A673 (cell line): ENCODE results near the gene CFAP46. TPM values are rescaled to one million over a fixed set of nuclear protein-coding genes. Genes with fewer than 3 reads are reported as not detected.

Experiments used
- BruUV-seq: library from RNA; stranded (reverse); fragments of 400-500 nt; replicated peaks from 2 replicates; lab custom pipeline; 2021; lab: Mats Ljungman, UMichigan
- CTCF ChIA-PET: fragments of 300-600 bp; sonication (Branson Sonifier 250); formaldehyde crosslinking; loops from one replicate; lab custom pipeline; 2022; ENCODE audit warnings: antibody characterized with exemption; lab: Charles Lee
- POLR2A ChIA-PET: fragments of 300-600 bp; sonication (Branson Sonifier 250); formaldehyde crosslinking; loops from one replicate; lab custom pipeline; 2022; ENCODE audit warnings: antibody characterized with exemption; ENCODE audit not compliant: low non-redundant PET; lab: Charles Lee
- DNase-seq: peaks from one replicate; pipeline ENCODE4 v3.0.0-alpha.2; 2015; ENCODE audit warnings: low spot score
- H3K27ac ChIP-seq: fragments of 200-600 bp; sonication (generic); 2 replicates; pipeline ENCODE4 v1.5.1; 2016; ENCODE audit warnings: mixed run types, low read depth, mild to moderate bottlenecking, mixed read lengths, antibody characterized with exemption, low read length; ENCODE audit not compliant: poor library complexity, severe bottlenecking
- H3K27me3 ChIP-seq: fragments of 200-600 bp; sonication (generic); replicated peaks from 2 replicates; pipeline ENCODE4 v1.6.1; 2017; ENCODE audit warnings: mixed run types, low read depth, mild to moderate bottlenecking, mixed read lengths, antibody characterized with exemption, low read length; ENCODE audit not compliant: insufficient read depth, poor library complexity
- H3K36me3 ChIP-seq: fragments of 200-600 bp; sonication (generic); 2 replicates; pipeline ENCODE4 v1.6.1; 2016; ENCODE audit warnings: mixed run types, mild to moderate bottlenecking, mixed read lengths, antibody characterized with exemption, low read length; ENCODE audit not compliant: insufficient read depth, poor library complexity, severe bottlenecking
- H3K4me1 ChIP-seq: fragments of 200-600 bp; sonication (generic); 2 replicates; pipeline ENCODE4 v1.6.1; 2017; ENCODE audit warnings: mixed run types, mild to moderate bottlenecking, mixed read lengths, antibody characterized with exemption, low read length; ENCODE audit not compliant: insufficient read depth, poor library complexity, severe bottlenecking
- H3K4me3 ChIP-seq: fragments of 200-600 bp; sonication (generic); 2 replicates; pipeline ENCODE4 v1.5.1; 2016; ENCODE audit warnings: low read depth, mixed run types, mild to moderate bottlenecking, mixed read lengths, low read length; ENCODE audit not compliant: poor library complexity, severe bottlenecking
- H3K9me3 ChIP-seq: fragments of 200-600 bp; sonication (generic); 2 replicates; pipeline ENCODE4 v1.6.1; 2016; ENCODE audit warnings: mixed run types, low read depth, mild to moderate bottlenecking, mixed read lengths, antibody characterized with exemption, low read length; ENCODE audit not compliant: poor library complexity, severe bottlenecking
- CTCF ChIP-seq: fragments of 300-800, 200-600 bp; sonication (generic); conservative IDR thresholded peaks from 2 replicates; pipeline ENCODE4 v1.5.1; 2017; ENCODE audit warnings: low read depth, mild to moderate bottlenecking, antibody characterized with exemption, low read length, moderate library complexity, mixed read lengths
- EZH2 ChIP-seq: fragments of 200-600 bp; sonication (generic); IDR thresholded peaks from 2 replicates; pipeline ENCODE4 v1.6.1; 2017; ENCODE audit warnings: borderline replicate concordance, low read depth, mild to moderate bottlenecking, mixed read lengths, antibody characterized with exemption, low read length; ENCODE audit not compliant: poor library complexity, severe bottlenecking
- intact Hi-C: fragments of 100-400 bp; cut with micrococcal nuclease; formaldehyde crosslinking; loops from one replicate; pipeline ENCODE4 v1.10.0; 2022; ENCODE audit not compliant: unreplicated experiment
- total RNA-seq: library from RNA; stranded (reverse); gene quantifications from 2 replicates; pipeline ENCODE4 v1.2.3, GENCODE V29; 2021

CFAP46 gene
- total RNA-seq, 1 experiment from 2014 or later, result 1.9 TPM

- CTCF ChIA-PET, result no interaction called here
These were observed 9.6 kb upstream of the CFAP46 start for GRCh38 chr10:132951926-132952325.

GRCh38 chr10:132948351-132948750, 6.0 kb upstream of the CFAP46 start:
- H3K9me3 ChIP-seq, result no peaks in the 10 kb centered on the region
- no peaks in the 10 kb centered on the region for H3K4me1 ChIP-seq
- no peak overlapping the region for H3K27ac ChIP-seq
- H3K36me3 ChIP-seq, result no peaks in the 10 kb centered on the region
- DNase-seq, result no peak
- no peak overlapping the region for H3K4me3 ChIP-seq
- peaks cover 33% of the 10 kb centered on the region for H3K27me3 ChIP-seq
- POLR2A ChIA-PET, result no interaction called here
- CTCF ChIA-PET, result no interaction called here
- TF ChIP-seq CTCF, result no peak
- TF ChIP-seq EZH2, result no peak
- no TSS peak for BruUV-seq
- intact Hi-C loops, result no loop called here

More at GRCh38 chr10:132951926-132952325, 9.6 kb upstream of the CFAP46 start:
- H3K27me3 ChIP-seq, result peaks cover 44% of the 10 kb centered on the region
- H3K9me3 ChIP-seq, result no peaks in the 10 kb centered on the region
- no TSS peak for BruUV-seq
- TF ChIP-seq CTCF (no peak), EZH2 (no peak)
- H3K4me3 ChIP-seq, result no peak overlapping the region
- no peaks in the 10 kb centered on the region for H3K4me1 ChIP-seq
- H3K27ac ChIP-seq, result no peak overlapping the region
- no peaks in the 10 kb centered on the region for H3K36me3 ChIP-seq
- POLR2A ChIA-PET, result no interaction called here
- no peak for DNase-seq
- intact Hi-C loops, result no loop called here

GRCh38 chr10:132947843-132948242, 5.5 kb upstream of the CFAP46 start:
- Histone ChIP-seq H3K4me1 (no peaks in the 10 kb centered on the region), H3K27me3 (peaks cover 33% of the 10 kb centered on the region), H3K9me3 (no peaks in the 10 kb centered on the region), H3K4me3 (no peak overlapping the region), H3K36me3 (no peaks in the 10 kb centered on the region), H3K27ac (no peak overlapping the region)
- DNase-seq, result no peak
- intact Hi-C loops, result no loop called here
- BruUV-seq, result no TSS peak
- ChIA-PET POLR2A (no interaction called here), CTCF (no interaction called here)
- TF ChIP-seq EZH2 (no peak), CTCF (no peak)
